Measurements from ENCODE around the gene SVEP1. TPM values are rescaled to one million over a fixed set of nuclear protein-coding genes. Genes with fewer than 3 reads are reported as not detected.
A peak's percentile ranks its signal among the peaks of the same experiment; 100 is the strongest.

SVEP1 gene
- polyA plus RNA-seq, 1 of the 3 experiments (the other 2 are of a cell fraction) = 0.10 TPM

GRCh38 chr9:110351009-110351467, 228.5 kb downstream of the SVEP1 start:
- Histone ChIP-seq H3K4me1 (ENCODE audit: control insufficient read depth in 1 of 2, insufficient read depth in 2 of 2, low read depth in 1 of 2, low read length in 1 of 2) (no peaks in the 10 kb centered on the region), H3K27me3 (ENCODE audit: insufficient read depth) (no peaks in the 10 kb centered on the region), H3K36me3 (replicated peaks in 1 of 2; ENCODE audit: control insufficient read depth in 1 of 2, insufficient read depth in 2 of 2, low read length in 1 of 2) (no peaks in the 10 kb centered on the region), H3F3A (replicated peaks; ENCODE audit: insufficient read depth) (peaks cover 4% of the 10 kb centered on the region), H2AFZ (ENCODE audit: low read depth) (no peak overlapping the region), H3K27ac (ENCODE audit: low read depth in 2 of 2, low read length in 1 of 2) (peak overlapping the region in 1 of 2 experiments; percentile 31; a peak in 1 of 4 replicates), H3K9me2 (no peaks in the 10 kb centered on the region), H3K9me3 (no peaks in the 10 kb centered on the region), H3K4me2 (peak overlapping the region; percentile 3; the same call in 1 of the 2 replicates), H3K9ac (no peak overlapping the region), H4K20me1 (ENCODE audit: insufficient read depth) (no peaks in the 10 kb centered on the region), H3K79me2 (ENCODE audit: insufficient read depth) (no peaks in the 10 kb centered on the region), H3K4me3 (ENCODE audit: low read depth in 2 of 2, low read length in 1 of 2) (no peak overlapping the region)
- DNase-seq = no peak
- ChIA-PET CTCF (interaction anchor here (1.7 kb wide), 1 partner anchor 133 kb away, joined by 3 read pairs; no protein-coding TSS in a partner anchor), POLR2A (no interaction called here)
- peak; percentile 8; the same call in 1 of the 2 replicates for TF ChIP-seq FOSL2 (IDR thresholded peaks at IDR 0.05; ENCODE audit: borderline replicate concordance, low read depth)
- TF ChIP-seq JUND (IDR thresholded peaks at IDR 0.05) = no peak
- no peak for TF ChIP-seq MAX (IDR thresholded peaks at IDR 0.05; ENCODE audit: low read depth)
- 0% methylated on average over 1 of the region's 1 CpG for WGBS (ENCODE audit: low lambda C conversion rate)

GRCh38 chr9:110346325-110346724, 233.2 kb downstream of the SVEP1 start:
- no peaks in the 10 kb centered on the region for H3K36me3 ChIP-seq (replicated peaks in 1 of 2; ENCODE audit: control insufficient read depth in 1 of 2, insufficient read depth in 2 of 2, low read length in 1 of 2)
- ChIA-PET CTCF (no interaction called here), POLR2A (no interaction called here)
- no peaks in the 10 kb centered on the region for H3K79me2 ChIP-seq (ENCODE audit: insufficient read depth)
- no peaks in the 10 kb centered on the region for H3F3A ChIP-seq (replicated peaks; ENCODE audit: insufficient read depth)
- H3K9me2 ChIP-seq = no peaks in the 10 kb centered on the region
- H3K4me1 ChIP-seq (ENCODE audit: control insufficient read depth in 1 of 2, insufficient read depth in 2 of 2, low read depth in 1 of 2, low read length in 1 of 2) = peaks cover 0 to 3% of the 10 kb centered on the region in 2 experiments; a peak in 1 of 4 replicates
- 25% methylated on average over 3 of the region's 3 CpGs for WGBS (ENCODE audit: low lambda C conversion rate)
- no peak overlapping the region for H3K4me2 ChIP-seq
- H2AFZ ChIP-seq (ENCODE audit: low read depth) = no peak overlapping the region
- no peak for DNase-seq
- no peak overlapping the region for H3K9ac ChIP-seq
- H4K20me1 ChIP-seq (ENCODE audit: insufficient read depth) = no peaks in the 10 kb centered on the region
- no peaks in the 10 kb centered on the region for H3K27me3 ChIP-seq (ENCODE audit: insufficient read depth)
- no peak overlapping the region for H3K27ac ChIP-seq (ENCODE audit: low read depth in 2 of 2, low read length in 1 of 2)
- H3K4me3 ChIP-seq (ENCODE audit: low read depth in 2 of 2, low read length in 1 of 2) = no peak overlapping the region
- no peak for TF ChIP-seq RXRA (IDR thresholded peaks at IDR 0.05; ENCODE audit: borderline replicate concordance, low read depth)
- no peak for TF ChIP-seq MXI1 (IDR thresholded peaks at IDR 0.05; ENCODE audit: low read depth, low read length)
- no peak for TF ChIP-seq ELF1 (IDR thresholded peaks at IDR 0.05)
- no peak for TF ChIP-seq FOSL2 (IDR thresholded peaks at IDR 0.05; ENCODE audit: borderline replicate concordance, low read depth)
- TF ChIP-seq GATA2 (CRISPR knock-in tag; IDR thresholded peaks at IDR 0.05) = no peak
- TF ChIP-seq, protein P1, sequence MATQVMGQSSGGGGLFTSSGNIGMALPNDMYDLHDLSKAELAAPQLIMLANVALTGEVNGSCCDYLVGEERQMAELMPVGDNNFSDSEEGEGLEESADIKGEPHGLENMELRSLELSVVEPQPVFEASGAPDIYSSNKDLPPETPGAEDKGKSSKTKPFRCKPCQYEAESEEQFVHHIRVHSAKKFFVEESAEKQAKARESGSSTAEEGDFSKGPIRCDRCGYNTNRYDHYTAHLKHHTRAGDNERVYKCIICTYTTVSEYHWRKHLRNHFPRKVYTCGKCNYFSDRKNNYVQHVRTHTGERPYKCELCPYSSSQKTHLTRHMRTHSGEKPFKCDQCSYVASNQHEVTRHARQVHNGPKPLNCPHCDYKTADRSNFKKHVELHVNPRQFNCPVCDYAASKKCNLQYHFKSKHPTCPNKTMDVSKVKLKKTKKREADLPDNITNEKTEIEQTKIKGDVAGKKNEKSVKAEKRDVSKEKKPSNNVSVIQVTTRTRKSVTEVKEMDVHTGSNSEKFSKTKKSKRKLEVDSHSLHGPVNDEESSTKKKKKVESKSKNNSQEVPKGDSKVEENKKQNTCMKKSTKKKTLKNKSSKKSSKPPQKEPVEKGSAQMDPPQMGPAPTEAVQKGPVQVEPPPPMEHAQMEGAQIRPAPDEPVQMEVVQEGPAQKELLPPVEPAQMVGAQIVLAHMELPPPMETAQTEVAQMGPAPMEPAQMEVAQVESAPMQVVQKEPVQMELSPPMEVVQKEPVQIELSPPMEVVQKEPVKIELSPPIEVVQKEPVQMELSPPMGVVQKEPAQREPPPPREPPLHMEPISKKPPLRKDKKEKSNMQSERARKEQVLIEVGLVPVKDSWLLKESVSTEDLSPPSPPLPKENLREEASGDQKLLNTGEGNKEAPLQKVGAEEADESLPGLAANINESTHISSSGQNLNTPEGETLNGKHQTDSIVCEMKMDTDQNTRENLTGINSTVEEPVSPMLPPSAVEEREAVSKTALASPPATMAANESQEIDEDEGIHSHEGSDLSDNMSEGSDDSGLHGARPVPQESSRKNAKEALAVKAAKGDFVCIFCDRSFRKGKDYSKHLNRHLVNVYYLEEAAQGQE (IDR thresholded peaks at IDR 0.05; ENCODE audit: low read depth, low read length) = no peak
- TF ChIP-seq EZH2phosphoT487 (IDR thresholded peaks at IDR 0.05; ENCODE audit: borderline replicate concordance, low read depth) = no peak
- TF ChIP-seq ZBTB33 (IDR thresholded peaks at IDR 0.05; ENCODE audit: borderline replicate concordance, low read depth) = no peak
- no peak for TF ChIP-seq FOXJ3 (CRISPR knock-in tag; IDR thresholded peaks at IDR 0.05)
- H3K9me3 ChIP-seq = no peaks in the 10 kb centered on the region

Measured in SK-N-SH (cell line).